Ovary (tissue), 3 donors: Measurements from ENCODE around the gene SEC22C.

Experiments used
- CTCF ChIP-seq, 3 donors: fragments of 450-650 bp in 2 of 3; fragments of 200-600 bp in 1 of 3; IDR thresholded peaks; one replicate each; pipeline versions ENCODE4 v1.5.1 to v1.8.0; 2016 to 2022; ENCODE audit warnings: antibody characterized with exemption in 3 of 3, mild to moderate bottlenecking in 1 of 3
- EP300 ChIP-seq: sonication (generic); formaldehyde crosslinking; IDR thresholded peaks from one replicate; pipeline ENCODE4 v1.6.1; 2017; ENCODE audit warnings: antibody characterized with exemption
- POLR2A ChIP-seq: fragments of 450-650 bp; IDR thresholded peaks from one replicate; pipeline ENCODE4 v1.6.1; 2017; ENCODE audit warnings: antibody characterized with exemption, mild to moderate bottlenecking, moderate library complexity
- donor health status: DM: no; HTN: no; CAD: no.

- TF ChIP-seq CTCF (IDR thresholded peaks at IDR 0.05) (no peak), POLR2A (no peak), EP300 (no peak)
Measured at GRCh38 chr3:42557854-42558253, 23.9 kb downstream of the SEC22C start.
